Colonic mucosa (tissue), 4 donors: ENCODE measurements around the gene COL1A2. TPM values are rescaled to one million over a fixed set of nuclear protein-coding genes. Genes with fewer than 3 reads are reported as not detected.

Experiments used
- DNase-seq: peaks from one replicate; pipeline ENCODE4 v3.0.0-alpha.2; 2020
- H3K27ac ChIP-seq: fragments of 200-600 bp; one replicate; pipeline ENCODE4 v1.8.0; 2021
- H3K27me3 ChIP-seq: fragments of 200-600 bp; one replicate; pipeline ENCODE4 v1.8.0; 2021
- H3K36me3 ChIP-seq: fragments of 200-600 bp; one replicate; pipeline ENCODE4 v1.8.0; 2021
- H3K4me1 ChIP-seq: fragments of 200-600 bp; one replicate; pipeline ENCODE4 v1.8.0; 2021; ENCODE audit warnings: mild to moderate bottlenecking
- H3K4me3 ChIP-seq: fragments of 200-600 bp; one replicate; pipeline ENCODE4 v1.8.0; 2021
- H3K9ac ChIP-seq, 2 donors: one replicate each; pipeline ENCODE4 v1.7.0; 2013; ENCODE audit warnings: control low read depth in 2 of 2, low read depth in 2 of 2, low read length in 2 of 2
- H3K9me3 ChIP-seq: fragments of 200-600 bp; one replicate; pipeline ENCODE4 v1.8.0; 2021
- CTCF ChIP-seq: fragments of 200-600 bp; IDR thresholded peaks from one replicate; pipeline ENCODE4 v1.8.0; 2022; ENCODE audit warnings: antibody characterized with exemption, mild to moderate bottlenecking
- intact Hi-C: fragments of 100-400 bp; cut with DNase I; formaldehyde crosslinking; loops from one replicate; pipeline ENCODE4 v1.14.1; 2022
- total RNA-seq, 2 donors: library from RNA; stranded (reverse); fragmentation: NEBNext Ultra II Directional in 1 of 2; extraction: Animal tissue kit (Norgen Biotek cat#: 25700) in 1 of 2; gene quantifications; one replicate each; pipeline ENCODE4 v1.2.1, GENCODE V29; 2021
- donor health status: healthy.
- donor health status: DM: no; HTN: no; CAD: no.
- donor health status: DM: no; HTN: no; CAD: no.

The COL1A2 gene
- total RNA-seq, 2 donors from 2014 or later: 55.6 to 131 TPM

- DNase-seq: no peak
- H3K9ac ChIP-seq: no peak overlapping the region
- no peaks in the 10 kb centered on the region for H3K27me3 ChIP-seq
- TF ChIP-seq CTCF: no peak
- intact Hi-C loops: no loop called here
- H3K4me3 ChIP-seq: no peak overlapping the region
- H3K4me1 ChIP-seq: no peaks in the 10 kb centered on the region
- H3K36me3 ChIP-seq: no peaks in the 10 kb centered on the region
- no peak overlapping the region for H3K27ac ChIP-seq
- no peaks in the 10 kb centered on the region for H3K9me3 ChIP-seq
Observed at GRCh38 chr7:94476251-94476840, 81.7 kb downstream of the COL1A2 start.

- no peak overlapping the region for H3K4me3 ChIP-seq
- no peak for TF ChIP-seq CTCF
- DNase-seq: no peak
- H3K9me3 ChIP-seq: no peaks in the 10 kb centered on the region
- no peak overlapping the region for H3K27ac ChIP-seq
- H3K4me1 ChIP-seq: no peaks in the 10 kb centered on the region
- H3K27me3 ChIP-seq: no peaks in the 10 kb centered on the region
- H3K9ac ChIP-seq: no peak overlapping the region
- intact Hi-C loops: no loop called here
- no peaks in the 10 kb centered on the region for H3K36me3 ChIP-seq
Observed at GRCh38 chr7:94477878-94478277, 83.2 kb downstream of the COL1A2 start.

GRCh38 chr7:94478648-94479214, 84.0 kb downstream of the COL1A2 start:
- Histone ChIP-seq H3K4me3 (no peak overlapping the region), H3K27me3 (no peaks in the 10 kb centered on the region), H3K27ac (no peak overlapping the region), H3K9me3 (no peaks in the 10 kb centered on the region), H3K36me3 (no peaks in the 10 kb centered on the region), H3K4me1 (no peaks in the 10 kb centered on the region), H3K9ac (no peak overlapping the region)
- no peak for TF ChIP-seq CTCF
- DNase-seq: no peak
- intact Hi-C loops: no loop called here

Other genes starting within 250 kb of the COL1A2 start
- gene CASD1, start 114.9 kb downstream of the COL1A2 start, total RNA-seq: 10 to 100 TPM; 39.7 to 54.4 TPM